ENCODE measurements around the gene TUBAL3.

TUBAL3 gene

GRCh38 chr10:5373307-5373706 lies 31.3 kb downstream of the TUBAL3 start:
- ATAC-seq (no peak), DNase-seq (ENCODE audit: low spot score in 2 of 2) (no peak)
- no peaks in the 10 kb centered on the region for H3K36me3 Mint-ChIP-seq
- peaks cover 8% of the 10 kb centered on the region for H3K4me1 Mint-ChIP-seq
- no peak overlapping the region for H3K27ac Mint-ChIP-seq
- no peaks in the 10 kb centered on the region for H3K9me3 Mint-ChIP-seq
- H3K4me3 Mint-ChIP-seq, result no peak overlapping the region

DNA sequence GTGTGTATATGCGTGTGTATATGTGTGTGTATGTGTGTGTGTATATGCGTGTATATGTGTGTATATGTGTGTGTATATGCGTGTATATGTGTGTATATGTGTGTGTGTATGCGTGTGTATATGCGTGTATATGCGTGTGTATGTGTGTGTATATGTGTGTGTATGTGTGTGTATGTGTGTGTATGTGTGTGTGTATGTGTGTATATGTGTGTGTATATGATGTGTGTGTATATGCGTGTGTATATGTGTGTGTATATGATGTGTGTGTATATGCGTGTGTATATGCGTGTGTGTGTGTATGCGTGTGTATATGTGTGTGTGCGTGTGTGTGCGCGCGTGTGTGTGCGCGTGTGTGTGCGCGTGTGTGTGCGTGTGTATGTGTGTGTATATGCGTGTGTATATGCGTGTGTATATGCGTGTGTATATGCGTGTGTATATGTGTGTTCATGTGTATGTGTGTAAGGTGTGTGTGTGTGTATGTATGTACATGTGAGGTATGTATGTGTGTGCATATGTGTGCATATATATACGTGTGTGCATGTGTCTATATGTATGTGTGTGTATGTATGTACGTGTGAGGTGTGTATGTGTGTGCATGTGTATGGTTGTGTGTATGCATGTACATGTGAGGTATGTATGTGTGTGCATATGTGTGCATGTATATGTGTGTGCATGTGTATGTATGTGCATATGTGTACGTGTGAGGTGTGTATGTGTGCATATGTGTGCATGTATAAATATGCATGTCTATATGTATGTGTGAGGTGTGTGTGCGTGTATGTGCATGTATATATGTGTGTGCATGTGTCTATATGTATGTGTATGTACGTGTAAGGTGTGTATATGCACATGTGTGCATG lies 33.9 kb downstream of the TUBAL3 start:
- H3K4me1 Mint-ChIP-seq, result peaks cover 12% of the 10 kb centered on the region
- ATAC-seq (no peak), DNase-seq (ENCODE audit: low spot score in 2 of 2) (no peak)
- no peaks in the 10 kb centered on the region for H3K9me3 Mint-ChIP-seq
- H3K36me3 Mint-ChIP-seq, result no peaks in the 10 kb centered on the region
- H3K4me3 Mint-ChIP-seq, result no peak overlapping the region
- no peak overlapping the region for H3K27ac Mint-ChIP-seq

- Mint-ChIP-seq H3K36me3 (no peaks in the 10 kb centered on the region), H3K9me3 (no peaks in the 10 kb centered on the region), H3K4me3 (no peak overlapping the region), H3K4me1 (peaks cover 12% of the 10 kb centered on the region), H3K27ac (no peak overlapping the region)
- ATAC-seq (no peak), DNase-seq (ENCODE audit: low spot score in 2 of 2) (no peak)
These were observed 35.1 kb downstream of the TUBAL3 start for GRCh38 chr10:5369362-5370158.

- Mint-ChIP-seq H3K4me1 (peaks cover 11% of the 10 kb centered on the region), H3K27ac (no peak overlapping the region), H3K9me3 (no peaks in the 10 kb centered on the region), H3K36me3 (no peaks in the 10 kb centered on the region), H3K4me3 (no peak overlapping the region)
- no peak for DNase-seq (ENCODE audit: low spot score in 2 of 2)
- no peak for ATAC-seq
These were observed 38.7 kb downstream of the TUBAL3 start for GRCh38 chr10:5365928-5366327.

DNA sequence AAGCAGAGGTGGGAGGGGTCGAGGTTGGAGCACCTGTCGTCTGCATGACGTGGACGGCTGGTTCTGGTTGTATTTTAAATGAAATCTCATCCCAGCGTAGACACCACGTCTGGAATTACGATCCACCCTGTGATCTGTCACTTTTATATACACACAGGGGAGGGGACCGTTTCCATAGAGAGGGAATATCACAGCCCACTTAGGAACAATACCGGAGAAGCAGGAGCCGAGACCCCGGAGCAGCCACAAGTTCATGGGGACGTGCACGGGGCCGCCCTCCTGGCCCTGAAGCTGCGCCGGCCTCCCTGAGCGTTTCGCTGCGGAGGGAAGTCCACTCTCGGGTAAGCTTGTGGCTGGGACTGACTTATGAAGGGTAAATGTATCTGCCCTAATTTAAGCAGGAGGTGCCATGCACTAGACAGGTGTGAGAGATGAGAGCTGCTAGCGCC lies 39.7 kb downstream of the TUBAL3 start, which contains the start of gene UCN3:
UCN3 (plus strand) TSS at position 77 of the 449 bp plus-strand sequence. CDS start 8,755 bp downstream, outside the sequence.
- no peak for ATAC-seq
- DNase-seq (ENCODE audit: low spot score in 2 of 2), result no peak
- Mint-ChIP-seq H3K36me3 (no peaks in the 10 kb centered on the region), H3K27ac (no peak within 1 kb of the TSS), H3K4me1 (peaks cover 4% of the 10 kb centered on the region), H3K9me3 (no peaks in the 10 kb centered on the region), H3K4me3 (no peak within 1 kb of the TSS)

- no peak overlapping the region for H3K4me3 Mint-ChIP-seq
- peaks cover 4% of the 10 kb centered on the region for H3K4me1 Mint-ChIP-seq
- DNase-seq (ENCODE audit: low spot score in 2 of 2) (no peak), ATAC-seq (no peak)
- no peak overlapping the region for H3K27ac Mint-ChIP-seq
- no peaks in the 10 kb centered on the region for H3K9me3 Mint-ChIP-seq
- H3K36me3 Mint-ChIP-seq, result no peaks in the 10 kb centered on the region
These were observed 40.3 kb downstream of the TUBAL3 start for GRCh38 chr10:5364374-5364773.

DNA sequence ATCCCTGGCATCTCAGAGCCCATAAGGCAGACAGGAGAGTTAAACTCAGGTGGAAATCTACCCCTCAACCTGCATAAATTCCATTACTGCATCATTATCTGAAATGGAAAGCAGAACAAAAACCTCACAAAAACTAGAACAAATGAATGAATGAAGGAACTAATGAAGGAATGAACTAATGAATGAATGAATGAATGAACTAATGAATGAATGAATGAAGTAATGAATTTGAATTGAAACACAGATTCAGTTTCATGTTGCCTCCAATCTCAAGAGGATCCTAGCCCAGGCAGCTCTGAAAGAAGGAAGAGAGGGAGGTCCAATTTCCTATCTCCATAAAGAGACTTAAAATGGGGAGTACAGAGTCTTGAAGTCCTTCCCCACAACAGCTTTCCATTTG lies 41.8 kb downstream of the TUBAL3 start:
- Mint-ChIP-seq H3K9me3 (no peaks in the 10 kb centered on the region), H3K36me3 (no peaks in the 10 kb centered on the region), H3K4me1 (peaks cover 4% of the 10 kb centered on the region), H3K27ac (no peak overlapping the region), H3K4me3 (no peak overlapping the region)
- DNase-seq (ENCODE audit: low spot score in 2 of 2) (no peak), ATAC-seq (no peak)

- no peaks in the 10 kb centered on the region for H3K9me3 Mint-ChIP-seq
- DNase-seq (ENCODE audit: low spot score in 2 of 2) (no peak), ATAC-seq (peak; percentile 70)
- H3K4me3 Mint-ChIP-seq, result no peak overlapping the region
- no peaks in the 10 kb centered on the region for H3K4me1 Mint-ChIP-seq
- H3K36me3 Mint-ChIP-seq, result no peaks in the 10 kb centered on the region
- H3K27ac Mint-ChIP-seq, result no peak overlapping the region
These were observed 42.7 kb downstream of the TUBAL3 start for GRCh38 chr10:5361966-5362365.

GRCh38 chr10:5360318-5360915 lies 44.2 kb downstream of the TUBAL3 start:
- no peak for DNase-seq (ENCODE audit: low spot score in 2 of 2)
- no peak overlapping the region for H3K27ac Mint-ChIP-seq
- no peaks in the 10 kb centered on the region for H3K36me3 Mint-ChIP-seq
- no peaks in the 10 kb centered on the region for H3K9me3 Mint-ChIP-seq
- peaks cover 6% of the 10 kb centered on the region for H3K4me1 Mint-ChIP-seq
- no peak overlapping the region for H3K4me3 Mint-ChIP-seq
- ATAC-seq, result no peak

- Mint-ChIP-seq H3K36me3 (no peaks in the 10 kb centered on the region), H3K9me3 (no peaks in the 10 kb centered on the region), H3K4me1 (peaks cover 6% of the 10 kb centered on the region), H3K27ac (no peak overlapping the region), H3K4me3 (no peak overlapping the region)
- no peak for DNase-seq (ENCODE audit: low spot score in 2 of 2)
- ATAC-seq, result no peak
These were observed 48.3 kb downstream of the TUBAL3 start for GRCh38 chr10:5356302-5356763.

DNA sequence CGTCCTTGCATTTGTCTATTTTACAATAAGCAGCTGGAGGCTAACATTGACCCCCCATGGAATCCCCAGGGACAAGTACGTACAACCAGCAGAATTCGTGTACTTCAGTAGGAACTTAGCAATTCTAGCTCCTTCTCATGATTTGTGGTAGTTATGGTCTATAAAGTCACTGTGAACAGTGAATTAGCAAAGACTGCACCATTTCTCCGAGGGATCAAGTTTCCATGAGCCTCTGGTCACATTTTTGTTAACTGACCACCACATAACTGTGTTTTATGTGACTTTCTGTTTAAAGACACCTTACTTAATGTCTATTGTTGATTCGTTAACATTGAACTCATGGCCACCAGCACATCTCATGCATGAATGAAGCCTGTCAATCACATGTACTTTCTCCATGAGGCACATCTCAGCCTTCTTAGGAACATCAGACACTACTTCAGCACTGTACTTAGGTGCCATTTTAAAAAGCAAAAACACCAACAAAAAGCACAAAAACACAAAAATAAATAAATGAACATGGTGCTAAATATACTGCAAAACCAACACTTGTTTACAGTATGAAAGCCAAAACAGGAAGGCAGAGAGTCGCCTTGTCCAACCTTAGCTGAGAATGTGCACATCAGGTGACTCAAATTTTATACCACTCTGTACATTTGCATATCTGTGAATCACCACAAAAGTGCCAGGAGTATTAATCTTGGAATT lies 48.9 kb downstream of the TUBAL3 start:
- no peak overlapping the region for H3K27ac Mint-ChIP-seq
- H3K9me3 Mint-ChIP-seq, result no peaks in the 10 kb centered on the region
- H3K36me3 Mint-ChIP-seq, result no peaks in the 10 kb centered on the region
- H3K4me1 Mint-ChIP-seq, result peaks cover 6% of the 10 kb centered on the region
- no peak for ATAC-seq
- no peak overlapping the region for H3K4me3 Mint-ChIP-seq
- DNase-seq (ENCODE audit: low spot score in 2 of 2), result no peak

DNA sequence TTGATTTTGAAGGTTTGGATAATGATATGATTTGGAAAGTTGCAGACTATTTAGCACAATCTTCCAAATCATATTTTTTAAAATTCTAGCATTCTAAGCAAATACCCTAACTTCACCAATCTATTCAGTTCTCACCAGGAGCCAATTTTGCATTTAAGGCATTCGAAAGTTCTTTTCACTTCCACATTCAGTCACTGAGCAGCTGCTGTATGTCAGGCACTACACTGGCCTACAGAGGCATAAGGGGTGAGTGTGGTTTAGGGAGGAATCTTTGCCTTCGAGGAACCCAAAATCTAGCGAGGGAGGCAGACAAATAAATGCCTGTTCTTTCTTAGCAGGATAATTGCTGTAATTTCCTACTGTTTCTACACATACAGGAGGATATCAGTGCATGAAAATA lies 50.6 kb downstream of the TUBAL3 start:
- no peaks in the 10 kb centered on the region for H3K9me3 Mint-ChIP-seq
- no peak overlapping the region for H3K27ac Mint-ChIP-seq
- no peak for ATAC-seq
- no peak overlapping the region for H3K4me3 Mint-ChIP-seq
- no peak for DNase-seq (ENCODE audit: low spot score in 2 of 2)
- H3K4me1 Mint-ChIP-seq, result peaks cover 6% of the 10 kb centered on the region
- no peaks in the 10 kb centered on the region for H3K36me3 Mint-ChIP-seq

- Mint-ChIP-seq H3K4me1 (no peaks in the 10 kb centered on the region), H3K36me3 (no peaks in the 10 kb centered on the region)
- ATAC-seq, result no peak
These were observed 55.3 kb downstream of the TUBAL3 start for GRCh38 chr10:5349362-5349761.

GRCh38 chr10:5346881-5347280 lies 57.7 kb downstream of the TUBAL3 start:
- Mint-ChIP-seq H3K9me3 (no peaks in the 10 kb centered on the region), H3K4me1 (no peaks in the 10 kb centered on the region), H3K36me3 (no peaks in the 10 kb centered on the region), H3K27ac (no peak overlapping the region), H3K4me3 (no peak overlapping the region)
- ATAC-seq (no peak), DNase-seq (ENCODE audit: low spot score in 2 of 2) (no peak)

More at GRCh38 chr10:5349362-5349761, 55.3 kb downstream of the TUBAL3 start:
- DNase-seq (ENCODE audit: low spot score in 2 of 2), result no peak
- H3K27ac Mint-ChIP-seq, result no peak overlapping the region
- H3K4me3 Mint-ChIP-seq, result no peak overlapping the region
- H3K9me3 Mint-ChIP-seq, result no peaks in the 10 kb centered on the region

DNA sequence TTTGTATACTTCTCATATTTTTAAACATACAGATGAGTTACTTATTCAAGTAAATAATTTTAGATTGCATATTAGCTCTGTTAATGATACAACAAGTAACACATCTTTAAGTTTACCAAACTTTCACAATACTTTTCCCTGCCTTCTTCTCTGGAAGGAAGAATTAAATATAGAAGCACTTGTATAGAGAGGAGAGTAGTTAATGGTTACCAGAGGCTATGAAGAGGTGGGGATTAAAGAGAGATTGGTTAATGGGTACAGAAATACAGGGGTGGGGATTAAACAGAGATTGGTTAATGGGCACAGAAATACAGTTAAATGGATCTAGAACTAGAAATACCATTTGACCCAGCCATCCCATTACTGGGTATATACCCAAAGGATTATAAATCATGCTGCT lies 59.9 kb downstream of the TUBAL3 start:
- ATAC-seq, result no peak
- Mint-ChIP-seq H3K9me3 (no peaks in the 10 kb centered on the region), H3K36me3 (no peaks in the 10 kb centered on the region), H3K4me3 (no peak overlapping the region), H3K4me1 (no peaks in the 10 kb centered on the region), H3K27ac (no peak overlapping the region)
- no peak for DNase-seq (ENCODE audit: low spot score in 2 of 2)
